Hematopoietic multipotent progenitor cell treated with erythropoietin and hydrocortisone succinate and interleukin-3 and kit ligand, for 15 days (in vitro differentiated cells): ENCODE results near the gene ZNF652.
"Not testable (repeated sequence)": the region's sequence is repeated elsewhere in the genome, so short reads cannot be mapped to it uniquely, and the experiment has no call there.

ENCODE experiments used
- DNase-seq: peaks from one replicate; pipeline ENCODE4 v3.0.0-alpha.2; 2015; ENCODE audit warnings: low spot score

The ZNF652 gene

DNA sequence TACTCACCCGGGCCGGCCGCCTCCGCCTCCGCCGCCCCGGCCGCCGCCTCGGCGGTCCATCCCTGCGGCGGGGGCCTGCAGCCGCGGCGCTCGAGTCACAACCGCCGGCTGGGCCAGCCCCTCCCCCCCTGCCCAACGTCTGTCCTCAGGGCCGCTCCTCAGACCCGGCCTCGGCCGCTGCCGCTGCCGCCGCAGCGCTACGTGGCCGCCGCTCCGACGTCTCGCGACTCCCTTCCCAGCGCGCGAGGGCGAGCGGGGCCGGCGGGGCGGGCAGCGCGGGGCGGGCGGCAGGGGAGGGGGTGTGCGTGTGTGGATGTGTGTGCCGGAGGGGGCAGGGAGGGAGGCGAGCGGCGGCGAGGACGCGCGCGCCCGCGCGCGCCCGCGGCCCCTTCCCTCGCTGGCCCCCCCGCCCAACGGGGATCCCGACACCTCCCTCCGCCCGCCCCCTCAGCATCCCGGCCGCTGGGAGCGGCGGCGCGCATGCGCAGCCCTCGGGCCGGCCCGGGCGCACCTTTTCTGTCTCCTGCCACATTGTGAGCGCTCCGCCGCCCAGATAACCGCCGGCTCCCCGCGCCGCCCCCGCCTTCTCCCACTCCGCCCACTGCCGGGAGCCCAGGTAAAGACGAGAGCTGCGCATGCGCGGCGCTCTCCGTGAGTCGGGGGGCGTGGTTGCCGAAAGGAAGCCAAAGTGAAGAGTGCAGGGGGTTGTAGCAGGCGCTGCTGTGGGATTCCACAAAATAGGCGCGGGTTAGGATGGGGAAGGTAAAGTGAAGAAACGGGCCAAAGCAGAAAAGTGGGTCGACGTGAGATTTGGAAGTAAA is at the start of gene ZNF652:
ZNF652 (minus strand) TSS at position 349 of the 821 bp plus-strand sequence. CDS start 44,525 bp downstream, outside the sequence.
- peak; percentile 82 for DNase-seq

DNA sequence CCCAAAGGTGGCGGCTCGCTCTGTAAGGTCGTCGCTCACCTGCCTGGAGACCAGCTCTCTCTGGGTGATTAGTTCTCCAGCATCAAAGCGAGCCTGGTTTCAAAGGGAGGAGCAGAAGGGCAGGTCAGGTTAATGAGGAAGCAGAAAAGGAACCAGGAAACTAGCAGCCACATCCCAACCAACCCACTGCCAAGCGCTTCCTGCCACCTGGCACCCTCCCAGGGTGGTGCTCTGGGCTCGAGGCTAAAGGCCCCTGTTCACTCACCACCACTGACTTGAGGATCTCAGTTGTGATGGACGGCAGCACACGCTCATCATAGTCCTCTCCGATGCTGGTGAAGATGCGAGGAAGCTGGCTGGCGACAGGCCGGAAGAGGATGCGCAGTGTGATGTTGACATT is 47.0 kb upstream of the ZNF652 start:
- DNase-seq, result no peak

DNA sequence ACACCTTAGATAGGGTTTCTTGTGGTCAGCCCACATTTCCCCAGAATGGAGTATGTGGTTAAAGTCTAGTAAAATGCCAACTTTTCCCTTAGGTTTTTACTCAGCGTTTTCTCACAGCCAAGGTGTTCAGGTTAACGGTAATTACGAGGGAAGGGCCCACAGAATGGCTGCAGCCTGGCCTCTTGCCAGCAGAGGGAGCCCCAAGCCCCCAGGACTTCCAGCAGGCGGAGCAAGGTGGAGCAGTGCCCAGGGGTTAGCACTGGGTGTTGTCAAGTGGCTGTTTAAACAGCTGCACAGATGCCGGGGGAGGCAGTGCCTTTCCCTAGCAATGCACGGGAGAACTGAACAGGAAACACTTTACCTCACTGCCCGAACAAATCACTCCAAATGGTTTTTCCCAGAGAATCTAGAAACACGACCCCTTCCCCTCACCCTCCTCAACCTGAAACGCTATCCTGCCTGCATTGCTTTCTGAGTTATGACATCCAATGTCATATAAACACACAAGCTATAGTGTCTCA is 46.0 kb upstream of the ZNF652 start:
- peak; percentile 80 for DNase-seq

DNA sequence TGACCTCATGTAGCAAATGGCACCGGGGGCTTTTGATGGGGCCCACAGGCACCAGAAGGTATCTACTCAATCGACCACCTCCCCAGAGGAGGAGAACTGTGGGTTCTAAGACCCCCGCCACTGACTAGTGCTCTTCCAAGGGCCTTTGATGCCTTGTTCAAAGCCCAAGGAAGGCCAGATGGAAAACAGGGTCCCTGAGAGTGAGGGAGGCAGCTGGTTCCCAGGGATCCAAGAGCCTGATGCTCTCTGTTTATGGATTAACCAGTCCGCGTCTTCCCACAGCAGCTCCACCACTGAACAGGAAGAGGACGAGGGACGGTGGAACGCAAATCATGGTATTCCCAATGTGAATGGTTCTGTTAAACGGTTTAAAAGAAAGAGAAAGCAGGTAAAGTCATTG is 45.0 kb upstream of the ZNF652 start:
- no peak for DNase-seq

DNA sequence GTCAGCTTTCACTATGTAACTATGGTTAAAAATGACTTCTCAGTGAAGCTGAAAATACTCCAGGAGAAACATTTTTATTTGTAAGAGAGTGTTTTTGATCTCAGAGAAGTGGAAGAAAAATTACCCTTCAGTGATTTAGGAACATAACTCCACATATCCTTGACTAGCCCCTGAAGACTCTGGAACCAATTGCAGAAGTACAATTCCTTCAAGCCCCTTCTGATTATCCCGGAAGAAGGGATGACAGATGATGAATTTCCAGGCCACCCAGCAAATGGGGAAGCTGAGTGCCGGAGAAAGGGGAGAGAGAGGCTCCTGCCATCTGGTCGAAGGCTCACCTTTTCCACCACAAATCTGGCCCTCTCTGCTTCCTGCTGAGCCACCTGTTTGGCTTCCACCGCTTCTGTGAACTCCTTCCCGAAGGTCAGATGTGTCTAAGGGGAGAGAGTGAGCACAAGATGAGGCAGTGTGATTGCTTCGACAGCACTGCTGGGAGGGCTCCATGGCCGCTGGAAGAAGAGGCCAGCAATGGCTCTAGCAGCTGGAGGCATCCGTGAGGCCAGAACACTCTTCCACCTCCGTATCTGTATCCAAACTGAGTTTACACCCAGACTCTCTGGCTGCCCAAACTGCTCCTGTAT is 44.5 kb upstream of the ZNF652 start:
- no peak for DNase-seq

DNA sequence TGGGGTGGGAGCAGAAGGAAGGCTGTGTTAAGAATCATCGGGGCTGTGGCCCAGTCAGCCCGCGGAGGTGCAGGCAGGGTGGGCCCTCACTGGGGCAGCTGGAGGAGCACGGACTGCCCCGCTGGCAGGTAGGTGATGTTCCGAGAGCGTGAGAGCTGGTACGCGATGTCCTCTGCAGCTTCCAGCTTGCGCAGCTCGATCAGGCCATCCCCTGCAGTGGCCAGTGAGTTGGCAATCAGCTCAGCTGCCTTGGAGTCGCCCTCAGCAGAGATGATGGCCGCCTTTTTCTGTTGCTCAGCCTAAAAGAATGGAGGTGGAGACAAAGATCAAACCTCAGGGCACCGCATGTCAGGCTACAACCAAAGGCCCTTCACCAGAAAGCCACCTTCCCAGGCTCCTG is 42.9 kb upstream of the ZNF652 start:
- no peak for DNase-seq

DNA sequence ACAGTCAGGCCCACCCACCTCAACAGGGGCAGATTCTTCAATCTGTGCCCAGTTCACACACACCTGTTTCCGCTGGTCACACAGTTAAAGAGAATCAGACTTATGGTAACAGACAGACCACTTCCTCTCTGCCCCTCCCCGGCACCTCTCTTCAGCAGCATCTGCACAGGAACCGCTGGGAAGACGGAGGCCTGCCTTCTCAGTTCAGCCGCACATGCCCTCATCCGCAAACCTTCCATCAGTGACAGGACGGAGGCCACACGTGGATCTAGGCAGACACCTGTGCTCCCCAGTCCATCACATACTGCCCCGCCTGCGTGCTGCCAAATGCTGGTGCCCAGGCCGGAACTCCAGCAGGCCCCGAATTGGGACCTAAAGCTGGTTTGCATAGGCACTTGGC is 42.3 kb upstream of the ZNF652 start:
- no peak for DNase-seq

DNA sequence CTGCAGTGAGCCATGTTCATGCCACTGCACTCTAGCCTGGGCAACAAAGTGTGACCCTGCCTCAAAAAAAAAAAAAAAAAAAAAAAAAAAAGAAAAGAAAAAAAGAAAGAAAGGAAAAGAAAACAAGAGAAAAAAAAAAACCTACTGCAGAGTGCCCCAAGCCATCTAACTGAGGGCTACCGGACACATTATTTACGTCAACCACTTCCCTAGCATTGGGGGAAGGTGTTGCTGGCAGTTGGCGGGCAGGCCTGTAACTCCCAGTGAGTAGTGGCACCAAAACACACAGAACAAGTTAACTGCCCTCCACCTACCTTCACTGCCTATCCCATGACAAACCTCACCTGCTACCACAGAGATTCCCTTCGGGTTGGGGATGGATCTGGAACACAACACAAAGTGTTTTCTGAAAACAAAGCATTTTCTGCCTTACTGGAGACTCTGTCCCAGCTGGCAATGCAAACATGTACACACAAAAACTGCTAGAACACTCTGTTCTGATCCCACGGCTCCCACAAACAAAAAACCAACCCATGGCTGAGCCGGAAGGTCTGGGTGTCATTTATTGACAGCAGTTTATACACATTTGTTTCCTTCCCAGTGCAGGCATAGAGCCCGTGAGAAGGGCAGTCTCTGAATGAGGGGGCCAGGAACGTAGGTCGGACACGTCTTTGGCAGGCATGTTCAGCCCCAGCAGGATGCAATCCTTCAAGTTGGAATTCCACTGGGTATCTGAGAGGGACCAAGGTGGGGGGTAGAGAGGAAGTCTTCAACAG is 41.7 kb upstream of the ZNF652 start:
- no peak for DNase-seq

DNA sequence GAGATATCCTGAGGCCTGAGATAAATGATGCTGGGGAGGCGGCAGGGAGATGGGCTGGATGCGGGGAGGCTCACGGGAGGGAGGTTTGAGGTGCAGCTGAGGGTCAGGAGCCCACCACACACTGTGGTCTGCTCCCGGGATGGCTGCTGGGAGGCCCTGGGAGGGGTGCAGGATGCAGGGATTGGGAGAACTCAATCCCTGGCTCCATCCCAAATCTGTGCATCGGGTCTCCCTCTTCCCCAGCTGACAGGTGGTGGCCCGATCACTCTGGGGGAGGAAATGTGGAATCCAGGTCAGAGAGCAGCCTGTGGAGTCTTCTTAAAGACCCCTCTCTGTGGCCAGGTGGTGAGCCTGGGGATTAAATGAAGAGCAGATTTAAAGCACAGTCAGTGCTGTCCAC is 40.7 kb upstream of the ZNF652 start:
- no peak for DNase-seq

DNA sequence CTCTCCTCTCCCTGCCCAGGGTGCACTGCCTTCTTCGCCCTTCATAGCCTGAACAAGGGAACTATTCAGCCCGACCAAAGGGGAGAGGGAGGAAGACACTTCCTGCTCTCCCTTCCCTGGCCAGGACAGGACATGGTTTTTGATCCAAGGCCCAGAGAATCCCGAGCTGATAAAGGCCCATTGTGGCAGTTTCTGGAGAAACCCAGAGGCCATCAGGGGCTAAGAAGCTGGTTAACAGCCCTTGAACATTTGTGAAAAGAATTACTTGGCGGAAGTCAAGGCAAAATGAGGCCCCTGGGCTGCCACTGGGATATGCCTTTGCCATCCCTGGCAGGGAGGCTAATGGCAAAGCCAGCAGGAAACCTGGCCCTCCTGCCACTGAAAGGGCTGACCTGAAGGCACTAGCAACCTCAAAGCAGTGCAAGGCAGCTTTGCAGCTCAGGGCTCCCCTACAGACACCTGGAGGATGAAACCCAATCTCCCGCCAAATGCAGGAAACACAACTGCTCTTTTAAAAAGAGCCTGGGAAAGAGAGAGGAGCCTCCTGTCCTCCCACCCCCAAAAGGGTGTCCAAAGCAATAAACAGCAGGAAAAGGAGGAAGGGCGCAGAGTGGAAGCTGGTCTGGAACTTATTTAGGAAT is 40.0 kb upstream of the ZNF652 start:
- no peak for DNase-seq

DNA sequence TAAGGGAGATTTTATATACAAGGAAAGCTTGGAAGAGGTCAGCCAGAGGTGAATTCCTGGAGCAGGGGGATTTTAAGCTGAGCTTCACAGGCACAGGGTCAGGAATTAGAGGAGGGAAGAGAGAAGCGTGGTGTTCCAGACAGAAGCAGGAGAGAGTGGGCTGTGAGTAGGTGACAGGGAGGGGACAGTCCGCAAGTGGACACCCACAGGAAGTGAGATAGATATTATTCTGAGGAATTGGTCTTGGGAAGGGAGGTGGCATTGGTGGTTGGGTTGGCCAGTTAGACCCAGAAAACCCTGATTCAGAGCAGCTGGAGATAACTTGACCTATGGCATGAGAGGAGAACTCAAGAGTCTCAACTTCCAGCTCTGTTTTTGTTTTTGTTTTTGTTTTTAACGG is 37.9 kb upstream of the ZNF652 start:
- no peak for DNase-seq

DNA sequence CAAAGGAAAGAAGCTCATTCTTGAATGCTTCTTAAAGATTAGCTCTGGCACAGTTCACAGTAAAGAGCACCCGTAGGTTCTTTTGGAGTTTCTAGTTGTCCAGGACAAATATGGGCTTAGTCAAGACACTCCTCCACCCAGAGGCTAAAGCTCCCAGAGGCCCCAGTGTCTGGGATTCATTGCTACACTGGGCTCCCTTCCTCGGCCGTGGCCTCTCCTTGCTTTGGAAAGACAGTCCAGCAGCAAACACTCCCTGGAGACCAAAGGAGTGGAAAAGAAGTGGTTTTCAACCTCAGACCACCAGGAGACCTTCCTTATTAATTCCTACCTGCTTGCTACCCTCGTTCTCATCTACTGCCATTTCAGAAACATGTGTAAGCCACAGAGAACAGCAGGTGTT is 35.5 kb upstream of the ZNF652 start:
- no peak for DNase-seq

DNA sequence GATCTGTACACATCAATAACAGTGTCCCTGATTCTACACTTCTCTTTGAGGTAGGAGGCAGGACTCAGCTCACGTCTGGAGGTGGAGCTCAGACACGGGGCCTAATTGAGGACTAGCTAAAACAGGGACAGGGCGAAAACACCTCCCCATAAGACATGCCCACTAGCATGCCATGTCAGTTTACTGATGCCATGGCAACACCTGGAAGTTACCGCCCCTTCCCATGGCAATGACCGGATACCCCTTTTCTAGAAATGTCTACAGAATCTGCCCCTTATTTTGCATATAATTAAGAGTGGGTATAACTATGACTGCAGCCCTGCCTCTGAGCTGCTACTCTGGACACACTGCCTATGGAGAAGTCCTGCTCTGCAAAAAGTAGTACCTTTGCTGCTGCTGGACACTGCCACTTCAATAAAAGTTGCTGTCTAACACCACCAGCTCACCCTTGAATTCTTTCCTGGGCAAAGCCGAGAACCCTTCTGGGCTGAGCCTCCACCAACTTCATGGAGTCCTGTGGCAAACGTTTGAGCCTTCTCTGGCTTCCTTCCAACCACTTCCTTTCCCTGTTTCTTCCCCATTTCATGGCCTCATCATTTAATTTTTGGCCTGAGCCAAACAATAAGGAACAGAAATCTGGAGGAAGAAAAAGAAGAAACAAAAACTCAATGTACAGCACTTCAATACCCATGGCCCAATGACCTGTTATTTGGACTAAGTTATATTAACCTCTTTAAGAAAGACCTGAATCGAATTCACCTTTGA is 31.6 kb upstream of the ZNF652 start:
- DNase-seq, result no peak

DNA sequence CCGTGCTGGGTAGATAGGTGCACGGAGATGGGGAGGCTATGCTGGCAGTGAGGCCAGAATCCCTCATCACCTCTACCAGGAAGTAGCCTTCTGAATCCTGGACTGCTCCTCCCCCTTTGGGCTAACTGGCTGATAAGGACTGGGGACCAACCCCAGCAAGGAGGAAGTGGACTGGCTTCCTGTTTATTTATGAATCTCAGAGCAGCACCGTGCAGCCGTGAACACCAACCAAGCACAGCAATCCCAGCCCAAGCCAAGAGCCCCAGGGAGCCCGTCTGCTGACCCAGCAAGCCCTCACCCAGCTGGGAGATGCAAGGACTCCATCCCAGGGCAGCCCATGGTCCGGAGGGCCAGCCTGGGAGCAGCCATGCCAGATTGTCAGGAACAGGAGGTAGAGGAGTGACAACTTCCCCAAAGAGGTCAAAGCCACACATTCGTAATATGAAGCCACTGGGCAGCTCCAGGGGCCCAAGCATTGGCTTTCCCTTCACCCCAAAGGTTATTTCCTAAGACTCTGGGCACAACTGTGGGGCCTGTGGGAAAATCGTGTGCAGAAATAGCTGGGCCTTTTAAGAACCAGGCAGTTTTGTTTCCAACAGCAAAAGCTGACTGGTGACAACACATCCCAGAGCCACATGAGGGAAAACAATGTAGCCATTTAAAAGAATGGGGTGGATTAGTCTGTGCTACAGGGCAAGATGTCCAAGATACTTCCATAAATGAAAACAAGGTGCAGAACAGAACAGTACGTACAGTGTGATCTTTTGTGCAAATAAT is 28.7 kb upstream of the ZNF652 start:
- no peak for DNase-seq

DNA sequence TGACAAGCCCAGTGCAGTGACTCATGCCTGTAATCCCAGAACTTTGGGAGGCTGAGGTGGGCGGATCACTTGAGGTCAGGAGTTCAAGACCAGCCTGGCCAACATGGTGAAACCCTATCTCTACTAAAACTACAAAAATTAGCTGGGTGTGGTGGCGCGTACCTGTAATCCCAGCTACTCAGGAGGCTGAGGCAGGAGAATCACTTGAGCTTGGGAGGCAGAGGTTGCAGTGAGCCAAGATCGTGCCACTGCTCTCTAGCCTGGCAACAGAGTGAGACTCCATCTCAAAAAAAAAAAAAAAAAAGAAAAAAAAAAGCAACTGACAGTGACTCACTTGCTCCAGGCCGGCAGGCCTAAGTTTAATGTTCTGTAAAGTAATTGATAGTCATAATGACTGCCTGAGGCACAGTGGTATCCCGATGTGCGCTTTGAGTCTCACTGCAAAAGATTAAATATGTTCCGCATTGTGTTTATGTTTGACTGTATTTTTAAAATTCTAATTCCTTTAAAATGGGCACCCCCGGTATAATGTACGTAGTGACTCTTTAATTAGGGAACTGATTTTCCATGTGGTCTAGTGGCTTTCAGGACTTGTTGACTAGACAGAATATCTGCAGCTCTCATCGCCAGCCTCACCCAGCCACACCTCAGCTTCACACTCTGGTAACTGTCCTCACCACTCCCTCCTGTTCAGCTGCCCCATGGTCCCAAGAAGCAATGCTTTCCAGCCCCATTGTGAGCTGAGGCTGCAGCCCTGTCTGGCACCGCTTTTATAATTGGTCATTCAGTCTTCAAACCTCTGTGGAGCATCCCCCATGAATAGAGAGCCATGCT is 27.7 kb upstream of the ZNF652 start:
- not testable (repeated sequence) for DNase-seq

DNA sequence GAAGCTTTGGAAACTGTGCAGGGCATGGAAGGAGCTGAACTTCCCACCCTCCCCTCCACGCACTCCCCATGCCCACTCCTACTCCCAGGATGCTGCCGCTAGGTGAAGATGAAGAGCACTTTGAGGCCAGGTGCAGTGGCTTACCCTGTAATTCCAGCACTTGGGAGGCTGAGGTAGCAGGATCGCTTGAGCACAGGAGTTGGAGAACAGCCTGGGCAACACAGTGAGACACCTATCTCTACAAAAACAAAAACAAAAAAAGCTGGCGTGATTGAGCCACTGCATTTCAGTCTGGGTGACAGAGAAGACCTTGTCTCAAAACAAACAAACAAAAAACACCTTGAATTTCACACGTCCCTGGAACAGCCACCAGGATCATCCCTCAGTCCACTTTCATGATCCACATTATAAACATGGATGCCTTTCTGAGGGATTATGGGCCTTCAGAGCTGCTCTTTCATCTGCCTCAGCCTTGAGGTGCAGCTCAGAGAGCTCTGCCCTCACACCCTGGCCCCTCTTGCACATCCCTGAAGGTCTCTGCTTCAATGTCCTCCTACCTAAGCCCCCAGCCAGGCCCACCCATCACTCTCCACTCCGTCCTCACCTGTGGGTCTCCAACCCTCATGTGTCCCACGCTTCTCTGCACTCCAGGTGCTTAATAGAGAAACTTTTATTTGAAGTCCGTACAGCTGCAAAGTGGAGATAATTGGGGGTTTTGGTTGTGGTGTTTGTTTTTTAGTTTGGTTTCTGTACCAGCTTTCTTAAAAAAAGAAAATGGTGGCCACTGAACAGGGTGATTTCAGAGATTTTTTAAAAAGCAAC is 26.9 kb upstream of the ZNF652 start:
- DNase-seq, result no peak

DNA sequence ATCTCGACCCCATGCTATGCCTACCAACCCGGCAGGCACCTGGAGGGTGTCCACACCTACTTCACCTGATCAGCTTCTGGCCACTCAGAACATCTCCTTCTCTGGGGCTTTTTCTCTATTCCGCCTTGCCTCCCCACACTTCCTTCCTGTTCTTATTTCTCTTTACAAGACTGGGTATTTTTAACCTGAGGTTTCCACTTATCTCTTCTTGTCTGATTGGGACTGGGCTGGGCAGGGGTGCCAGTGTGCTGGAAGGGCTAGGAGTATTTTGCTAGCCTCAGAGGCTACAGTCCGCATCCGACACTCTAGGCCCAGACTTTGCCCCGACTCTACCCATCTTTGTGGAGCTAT is 26.2 kb upstream of the ZNF652 start:
- no peak for DNase-seq

DNA sequence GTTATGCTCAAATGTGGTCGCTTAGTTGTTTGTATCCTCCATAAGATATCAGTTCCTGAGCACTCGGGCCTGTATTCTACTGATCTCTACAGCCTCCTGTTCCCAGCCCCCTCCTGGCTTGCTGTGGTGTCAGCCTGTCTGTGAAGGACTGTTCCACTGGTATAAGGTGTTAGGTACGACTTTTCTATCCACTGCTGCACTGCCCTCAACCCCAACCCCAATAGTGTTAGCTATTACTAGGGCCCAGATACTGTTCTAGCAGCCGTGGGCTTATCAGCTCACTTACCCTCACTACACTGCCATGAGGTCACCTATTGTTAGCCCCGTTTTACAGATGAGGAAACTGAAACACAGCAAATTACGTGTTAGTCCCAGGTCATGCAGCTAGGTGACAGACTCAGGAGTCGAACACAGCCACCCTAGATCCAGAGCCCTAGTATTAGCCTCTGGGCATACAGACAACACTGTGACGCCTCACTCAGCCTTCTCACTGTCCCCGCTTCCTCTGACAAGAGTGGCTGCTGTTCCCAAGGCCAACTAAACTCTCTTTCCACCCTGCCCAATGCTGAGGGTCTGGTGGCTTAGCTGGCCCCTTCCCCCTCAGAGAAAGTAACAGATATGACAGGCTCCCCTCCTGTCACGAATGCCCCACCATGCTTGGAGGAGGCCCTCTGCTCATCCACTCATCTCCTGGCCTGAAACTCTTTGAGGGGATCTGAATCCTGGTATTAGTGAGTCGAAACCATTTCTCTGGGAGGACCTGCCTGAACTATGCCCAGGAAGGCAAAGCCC is 25.6 kb upstream of the ZNF652 start:
- DNase-seq, result no peak
